ENCODE data around the gene SLC25A34.

The SLC25A34 gene

DNA sequence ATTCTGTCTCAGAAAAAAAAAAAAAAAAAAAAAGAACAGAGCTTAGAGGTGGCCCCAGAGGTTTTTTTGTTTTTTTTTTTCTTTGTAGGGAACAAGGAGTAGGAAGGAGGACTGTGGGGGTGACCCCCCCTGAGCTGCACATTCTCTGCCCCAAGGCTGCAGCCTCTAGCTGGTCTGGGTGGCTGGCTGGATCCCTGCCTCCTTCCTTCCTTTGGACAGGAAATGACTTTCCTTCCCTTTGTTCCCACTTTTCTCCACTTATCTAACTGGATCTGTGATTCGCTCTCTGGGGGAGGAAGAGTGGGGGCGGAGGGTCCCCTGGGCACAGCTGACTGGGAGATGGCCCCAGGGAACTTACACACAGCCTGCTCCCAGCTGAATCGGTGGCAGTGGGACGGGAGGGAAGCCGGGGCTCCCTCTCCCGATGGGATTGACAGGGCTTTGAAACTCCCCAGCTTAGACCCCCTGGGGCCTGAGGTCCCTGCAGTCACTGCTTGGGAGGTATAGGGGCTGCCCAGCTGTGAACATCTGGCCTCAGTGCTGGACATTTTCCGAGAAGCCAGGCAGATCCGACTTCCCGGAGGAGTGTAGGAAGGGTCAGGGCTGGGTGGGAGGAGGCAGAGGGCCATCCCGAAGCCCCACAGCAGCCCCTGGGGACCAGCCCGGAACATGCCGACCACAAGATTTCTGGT, 24.6 kb downstream of the SLC25A34 start:
- peaks cover 58% of the 10 kb centered on the region for H3K27me3 Mint-ChIP-seq
- no peaks in the 10 kb centered on the region for H3K36me3 Mint-ChIP-seq (ENCODE audit: low read depth)
- no peak overlapping the region for H3K4me3 Mint-ChIP-seq
- ATAC-seq (no peak), DNase-seq (no peak)
- H3K27ac Mint-ChIP-seq = no peak overlapping the region
- peaks cover 9% of the 10 kb centered on the region for H3K4me1 Mint-ChIP-seq
- no peaks in the 10 kb centered on the region for H3K9me3 Mint-ChIP-seq

- H3K27me3 Mint-ChIP-seq = peaks cover 50% of the 10 kb centered on the region
- ATAC-seq (no peak), DNase-seq (no peak)
- H3K27ac Mint-ChIP-seq = no peak overlapping the region
- H3K4me1 Mint-ChIP-seq = peaks cover 3% of the 10 kb centered on the region
- H3K4me3 Mint-ChIP-seq = no peak overlapping the region
- H3K36me3 Mint-ChIP-seq (ENCODE audit: low read depth) = no peaks in the 10 kb centered on the region
- no peaks in the 10 kb centered on the region for H3K9me3 Mint-ChIP-seq
These were observed 25.5 kb downstream of the SLC25A34 start for GRCh38 chr1:15761366-15762128.

- Mint-ChIP-seq H3K36me3 (ENCODE audit: low read depth) (no peaks in the 10 kb centered on the region), H3K9me3 (no peaks in the 10 kb centered on the region), H3K4me1 (peaks cover 3% of the 10 kb centered on the region), H3K4me3 (no peak overlapping the region), H3K27me3 (peaks cover 40% of the 10 kb centered on the region), H3K27ac (no peak overlapping the region)
- ATAC-seq = no peak
- no peak for DNase-seq
These were observed 26.5 kb downstream of the SLC25A34 start for GRCh38 chr1:15762546-15762945.

- Mint-ChIP-seq H3K27me3 (peaks cover 35% of the 10 kb centered on the region), H3K4me3 (no peak overlapping the region), H3K36me3 (ENCODE audit: low read depth) (no peaks in the 10 kb centered on the region), H3K27ac (no peak overlapping the region), H3K4me1 (no peaks in the 10 kb centered on the region), H3K9me3 (no peaks in the 10 kb centered on the region)
- DNase-seq (no peak), ATAC-seq (no peak)
These were observed 28.3 kb downstream of the SLC25A34 start for GRCh38 chr1:15764269-15764764.

DNA sequence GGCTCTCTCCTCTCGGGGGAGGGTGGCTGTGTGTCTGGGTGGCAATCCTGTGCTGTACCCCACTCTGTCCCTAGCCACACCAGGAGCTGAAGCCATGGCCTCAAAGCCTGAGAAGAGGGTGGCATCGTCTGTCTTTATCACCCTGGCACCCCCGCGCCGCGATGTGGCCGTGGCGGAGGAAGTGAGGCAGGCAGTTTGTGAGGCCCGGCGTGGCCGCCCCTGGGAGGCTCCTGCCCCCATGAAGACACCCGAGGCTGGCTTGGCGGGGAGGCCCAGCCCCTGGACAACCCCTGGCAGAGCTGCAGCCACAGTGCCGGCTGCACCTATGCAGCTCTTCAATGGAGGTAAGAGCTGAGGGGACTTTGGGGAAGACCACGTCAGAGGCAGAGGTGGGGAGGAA, 28.8 kb downstream of the SLC25A34 start:
- ATAC-seq (no peak), DNase-seq (no peak)
- Mint-ChIP-seq H3K4me3 (no peak overlapping the region), H3K27me3 (peaks cover 30% of the 10 kb centered on the region), H3K4me1 (no peaks in the 10 kb centered on the region), H3K36me3 (ENCODE audit: low read depth) (no peaks in the 10 kb centered on the region), H3K9me3 (no peaks in the 10 kb centered on the region), H3K27ac (no peak overlapping the region)

DNA sequence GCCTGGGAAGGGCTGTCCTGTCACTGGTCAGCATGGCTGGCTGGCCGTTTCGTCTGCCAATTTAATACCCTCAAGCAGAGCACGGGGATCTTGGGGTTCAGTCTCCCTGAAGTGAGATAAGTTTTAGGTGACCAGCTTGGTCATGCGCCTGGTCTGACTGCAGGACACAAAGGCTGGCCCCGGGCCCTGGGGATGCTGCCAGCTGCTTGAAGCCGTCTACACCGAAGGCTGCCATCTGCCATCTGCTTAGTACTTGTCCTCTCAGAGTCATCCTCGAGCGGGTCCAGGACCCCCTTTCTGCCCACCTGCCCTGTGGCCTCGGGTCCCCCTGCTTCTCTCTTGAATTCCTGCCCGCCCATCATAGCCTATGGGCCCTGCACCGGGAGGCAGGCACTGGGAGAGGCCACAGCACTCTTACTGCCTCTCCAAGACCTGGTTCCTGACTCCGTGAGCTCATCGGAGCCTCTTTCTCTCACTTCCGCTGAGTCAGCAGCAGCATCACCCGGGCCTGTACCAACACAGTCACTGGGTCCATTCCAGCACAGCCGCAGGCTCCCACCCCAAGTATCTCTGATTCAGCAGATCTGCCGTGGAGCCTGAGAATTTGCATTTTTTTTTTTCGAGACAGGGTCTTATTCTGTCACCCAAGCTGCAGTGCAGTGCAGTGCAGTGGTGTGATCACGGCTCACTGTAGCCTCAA, 29.6 kb downstream of the SLC25A34 start:
- H3K4me1 Mint-ChIP-seq = no peaks in the 10 kb centered on the region
- H3K36me3 Mint-ChIP-seq (ENCODE audit: low read depth) = no peaks in the 10 kb centered on the region
- no peak for DNase-seq
- H3K27ac Mint-ChIP-seq = no peak overlapping the region
- H3K4me3 Mint-ChIP-seq = no peak overlapping the region
- peaks cover 27% of the 10 kb centered on the region for H3K27me3 Mint-ChIP-seq
- ATAC-seq = no peak
- no peaks in the 10 kb centered on the region for H3K9me3 Mint-ChIP-seq

DNA sequence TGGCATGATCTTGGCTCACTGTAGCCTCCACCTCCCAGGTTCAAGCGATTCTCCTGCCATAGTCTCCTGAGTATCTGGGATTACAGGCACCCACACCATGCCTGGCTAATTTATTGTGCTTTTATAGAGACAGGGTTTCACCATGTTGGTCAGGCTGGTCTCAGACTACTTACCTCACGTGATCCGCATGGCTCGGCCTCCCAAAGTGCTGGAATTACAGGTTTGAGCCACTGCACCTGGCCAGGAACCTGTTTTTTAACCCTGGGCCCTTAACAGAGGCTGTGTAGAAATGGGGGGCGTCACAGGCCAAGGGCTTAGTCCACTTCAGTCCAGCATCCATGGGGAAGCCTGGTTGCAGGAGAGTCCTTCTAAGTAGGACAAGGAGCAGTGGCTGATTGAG, 31.9 kb downstream of the SLC25A34 start:
- ATAC-seq (no peak), DNase-seq (no peak)
- no peak overlapping the region for H3K4me3 Mint-ChIP-seq
- no peak overlapping the region for H3K27ac Mint-ChIP-seq
- H3K27me3 Mint-ChIP-seq = peaks cover 14% of the 10 kb centered on the region
- no peaks in the 10 kb centered on the region for H3K4me1 Mint-ChIP-seq
- H3K36me3 Mint-ChIP-seq (ENCODE audit: low read depth) = no peaks in the 10 kb centered on the region
- H3K9me3 Mint-ChIP-seq = no peaks in the 10 kb centered on the region

DNA sequence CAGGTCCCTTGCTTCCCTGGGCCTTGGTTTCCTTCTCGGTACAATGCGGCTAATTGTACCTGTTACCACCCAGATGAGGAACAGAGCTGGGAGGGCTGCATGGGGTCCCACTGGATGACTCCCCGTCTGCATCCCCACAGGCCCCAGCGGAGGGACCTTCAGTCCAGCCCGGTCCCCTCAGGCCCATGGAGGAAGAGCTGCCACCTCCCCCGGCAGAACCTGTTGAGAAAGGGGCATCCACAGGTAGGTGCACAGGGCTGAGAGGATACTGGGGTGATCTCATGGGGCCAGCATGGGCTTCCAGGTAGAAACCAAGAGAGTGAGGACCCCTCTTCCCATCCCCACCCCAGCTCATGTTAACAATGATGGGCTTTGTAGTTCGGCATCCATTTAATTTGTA, 32.3 kb downstream of the SLC25A34 start:
- Mint-ChIP-seq H3K27ac (no peak overlapping the region), H3K9me3 (no peaks in the 10 kb centered on the region), H3K36me3 (ENCODE audit: low read depth) (no peaks in the 10 kb centered on the region), H3K4me1 (no peaks in the 10 kb centered on the region), H3K27me3 (peaks cover 14% of the 10 kb centered on the region), H3K4me3 (no peak overlapping the region)
- DNase-seq = no peak
- no peak for ATAC-seq

DNA sequence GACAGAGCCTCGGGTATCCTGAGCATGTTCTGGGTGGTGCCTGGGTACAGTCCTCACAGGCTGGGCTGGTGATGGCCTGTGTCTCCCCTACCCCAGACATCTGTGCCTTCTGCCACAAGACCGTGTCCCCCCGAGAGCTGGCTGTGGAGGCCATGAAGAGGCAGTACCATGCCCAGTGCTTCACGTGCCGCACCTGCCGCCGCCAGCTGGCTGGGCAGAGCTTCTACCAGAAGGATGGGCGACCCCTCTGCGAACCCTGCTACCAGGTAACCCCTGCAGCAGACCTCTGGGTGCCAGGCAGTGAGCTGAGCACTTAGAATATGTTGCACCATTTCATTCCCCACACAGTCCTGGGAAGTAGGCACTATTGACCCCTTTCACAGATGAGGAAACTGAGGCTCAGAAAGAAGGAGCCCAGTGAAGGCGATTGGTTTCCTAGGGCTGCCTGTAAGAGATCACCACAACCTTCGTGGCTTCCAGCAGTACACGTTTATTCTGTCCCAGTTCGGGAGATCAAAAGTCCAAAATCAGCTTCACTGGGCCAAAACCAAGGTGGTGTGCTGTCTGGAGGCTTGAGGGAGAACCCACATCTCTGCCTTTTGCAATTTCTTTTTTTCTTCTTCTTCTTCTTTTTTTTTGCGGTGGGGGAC, 34.4 kb downstream of the SLC25A34 start:
- Mint-ChIP-seq H3K4me3 (no peak overlapping the region), H3K27ac (no peak overlapping the region), H3K27me3 (peaks cover 7% of the 10 kb centered on the region), H3K4me1 (no peaks in the 10 kb centered on the region), H3K36me3 (ENCODE audit: low read depth) (no peaks in the 10 kb centered on the region), H3K9me3 (no peaks in the 10 kb centered on the region)
- no peak for DNase-seq
- ATAC-seq = no peak

- no peaks in the 10 kb centered on the region for H3K4me1 Mint-ChIP-seq
These were observed 35.9 kb downstream of the SLC25A34 start for GRCh38 chr1:15771836-15772515.

DNA sequence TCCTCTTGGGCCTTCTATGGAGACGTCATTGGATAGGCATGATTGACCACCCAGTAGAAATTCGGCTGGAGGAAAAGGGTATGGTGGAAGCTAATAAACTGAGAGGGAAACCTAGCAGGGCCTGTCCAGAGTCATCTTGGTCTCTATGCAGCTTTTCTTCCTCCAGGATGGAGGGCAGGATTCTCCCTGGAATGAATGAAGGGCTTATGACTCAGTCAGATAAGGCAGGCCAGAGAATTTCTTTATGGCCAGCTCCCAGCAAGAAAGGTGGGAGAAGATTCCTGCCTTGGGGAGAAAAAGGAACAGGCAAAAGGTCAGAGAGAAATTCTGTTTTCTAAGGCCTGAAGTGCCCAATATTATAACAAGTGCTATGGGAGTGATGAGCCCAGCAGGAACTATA, 39.6 kb downstream of the SLC25A34 start:
- H3K9me3 Mint-ChIP-seq = no peaks in the 10 kb centered on the region

More at GRCh38 chr1:15771836-15772515, 35.9 kb downstream of the SLC25A34 start:
- Mint-ChIP-seq H3K27ac (no peak overlapping the region), H3K4me3 (no peak overlapping the region), H3K36me3 (ENCODE audit: low read depth) (no peaks in the 10 kb centered on the region), H3K9me3 (no peaks in the 10 kb centered on the region), H3K27me3 (peaks cover 7% of the 10 kb centered on the region)
- no peak for ATAC-seq
- DNase-seq = no peak

GRCh38 chr1:15777909-15778707, 42.0 kb downstream of the SLC25A34 start:
- no peaks in the 10 kb centered on the region for H3K4me1 Mint-ChIP-seq

More for the DNA sequence above, 39.6 kb downstream of the SLC25A34 start:
- no peak overlapping the region for H3K27ac Mint-ChIP-seq
- no peaks in the 10 kb centered on the region for H3K36me3 Mint-ChIP-seq (ENCODE audit: low read depth)
- DNase-seq (no peak), ATAC-seq (no peak)
- peaks cover 5% of the 10 kb centered on the region for H3K27me3 Mint-ChIP-seq
- no peaks in the 10 kb centered on the region for H3K4me1 Mint-ChIP-seq
- no peak overlapping the region for H3K4me3 Mint-ChIP-seq

DNA sequence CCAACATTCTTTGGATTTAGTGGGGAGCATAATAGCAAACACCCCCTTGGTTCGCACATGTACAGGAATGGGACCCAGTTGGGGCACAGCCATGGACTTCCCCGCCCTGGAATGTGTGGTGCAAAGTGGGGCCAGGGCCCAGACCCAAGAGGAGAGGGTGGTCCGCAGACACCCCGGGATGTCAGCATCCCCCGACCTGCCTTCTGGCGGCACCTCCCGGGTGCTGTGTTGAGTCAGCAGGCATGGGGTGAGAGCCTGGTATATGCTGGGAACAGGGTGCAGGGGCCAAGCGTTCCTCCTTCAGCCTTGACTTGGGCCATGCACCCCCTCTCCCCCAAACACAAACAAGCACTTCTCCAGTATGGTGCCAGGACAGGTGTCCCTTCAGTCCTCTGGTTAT, 49.6 kb downstream of the SLC25A34 start:
- H3K4me1 Mint-ChIP-seq = no peaks in the 10 kb centered on the region
- ATAC-seq = no peak

More at GRCh38 chr1:15777909-15778707, 42.0 kb downstream of the SLC25A34 start:
- H3K9me3 Mint-ChIP-seq = no peaks in the 10 kb centered on the region
- DNase-seq (no peak), ATAC-seq (no peak)
- H3K27me3 Mint-ChIP-seq = peaks cover 2% of the 10 kb centered on the region
- H3K27ac Mint-ChIP-seq = no peak overlapping the region
- no peak overlapping the region for H3K4me3 Mint-ChIP-seq
- H3K36me3 Mint-ChIP-seq (ENCODE audit: low read depth) = no peaks in the 10 kb centered on the region

More for the DNA sequence above, 49.6 kb downstream of the SLC25A34 start:
- H3K9me3 Mint-ChIP-seq = no peaks in the 10 kb centered on the region
- peaks cover under 1% of the 10 kb centered on the region for H3K27me3 Mint-ChIP-seq
- no peak overlapping the region for H3K27ac Mint-ChIP-seq
- DNase-seq = no peak
- no peak overlapping the region for H3K4me3 Mint-ChIP-seq
- H3K36me3 Mint-ChIP-seq (ENCODE audit: low read depth) = no peaks in the 10 kb centered on the region

Data from activated naive CD8-positive, alpha-beta T cell treated with anti-CD3 and anti-CD28 coated beads, Interleukin-2, amount 50 U/mL, for 24 hours (primary cell).